Measurements from ENCODE around the gene NFIX. TPM values are rescaled to one million over a fixed set of nuclear protein-coding genes. Genes with fewer than 3 reads are reported as not detected.
A peak's percentile ranks its signal among the peaks of the same experiment; 100 is the strongest.

Gene NFIX
- total RNA-seq, 2 experiments from 2014 or later, result 6.2 to 6.4 TPM

DNA sequence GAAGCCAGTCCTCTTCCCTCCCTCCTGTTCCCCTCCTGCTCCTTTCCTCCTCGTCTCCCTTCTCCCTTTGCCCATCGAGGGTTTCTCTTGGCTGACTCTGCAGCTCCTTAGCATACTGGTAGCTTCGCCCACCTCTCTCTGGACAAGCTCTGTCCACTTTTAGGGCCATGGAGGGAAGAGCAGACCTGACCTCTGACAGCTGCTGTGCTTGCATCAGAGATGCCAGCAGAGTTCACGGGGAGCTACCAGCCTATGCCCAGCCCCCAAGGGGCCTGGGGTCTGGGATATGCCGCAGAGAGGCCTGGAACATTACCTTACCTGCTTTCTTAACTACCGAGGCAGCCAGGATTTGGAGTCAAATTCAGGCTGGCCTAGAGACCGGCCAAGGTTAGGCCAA lies 87.7 kb downstream of the NFIX start:
- CTCF ChIA-PET, result interaction anchor here (0.6 to 1.4 kb wide), 4 partner anchors 22 to 116 kb away, joined by 3 to 7 read pairs (median 4); no protein-coding TSS in a partner anchor
- H3K9me3 Mint-ChIP-seq, result no peaks in the 10 kb centered on the region

GRCh38 chr19:13083627-13084026 lies 88.4 kb downstream of the NFIX start:
- Mint-ChIP-seq H3K4me1 (ENCODE audit: low read depth) (peaks cover 2% of the 10 kb centered on the region), H3K36me3 (ENCODE audit: low read depth) (peaks cover 1% of the 10 kb centered on the region), H3K9me3 (no peaks in the 10 kb centered on the region), H3K27me3 (ENCODE audit: low read depth) (no peaks in the 10 kb centered on the region), H3K4me3 (no peak overlapping the region), H3K27ac (no peak overlapping the region)
- no peak for DNase-seq
- intact Hi-C loops (cut with micrococcal nuclease), result no loop called here
- CTCF ChIA-PET, result interaction anchor here (0.5 to 1.4 kb wide), 3 partner anchors 22 to 106 kb away, joined by 4 to 7 read pairs (median 4); no protein-coding TSS in a partner anchor

More for the DNA sequence above, 87.7 kb downstream of the NFIX start:
- H3K4me3 Mint-ChIP-seq, result no peak overlapping the region
- intact Hi-C loops (cut with micrococcal nuclease), result no loop called here
- peaks cover 2% of the 10 kb centered on the region for H3K4me1 Mint-ChIP-seq (ENCODE audit: low read depth)
- H3K36me3 Mint-ChIP-seq (ENCODE audit: low read depth), result peaks cover 1% of the 10 kb centered on the region
- no peak overlapping the region for H3K27ac Mint-ChIP-seq
- DNase-seq, result no peak
- no peaks in the 10 kb centered on the region for H3K27me3 Mint-ChIP-seq (ENCODE audit: low read depth)

- Mint-ChIP-seq H3K36me3 (ENCODE audit: low read depth) (peaks cover 1% of the 10 kb centered on the region), H3K27ac (no peak overlapping the region), H3K9me3 (no peaks in the 10 kb centered on the region), H3K4me1 (ENCODE audit: low read depth) (no peaks in the 10 kb centered on the region), H3K4me3 (no peak overlapping the region), H3K27me3 (ENCODE audit: low read depth) (no peaks in the 10 kb centered on the region)
- no peak for DNase-seq
- CTCF ChIA-PET, result interaction anchor here (1.0 to 2.6 kb wide), 2 partner anchors 24 to 120 kb away, joined by 3 to 7 read pairs; no protein-coding TSS in a partner anchor
- intact Hi-C loops (cut with micrococcal nuclease), result no loop called here
Observed at GRCh38 chr19:13085666-13086065, 90.4 kb downstream of the NFIX start.

DNA sequence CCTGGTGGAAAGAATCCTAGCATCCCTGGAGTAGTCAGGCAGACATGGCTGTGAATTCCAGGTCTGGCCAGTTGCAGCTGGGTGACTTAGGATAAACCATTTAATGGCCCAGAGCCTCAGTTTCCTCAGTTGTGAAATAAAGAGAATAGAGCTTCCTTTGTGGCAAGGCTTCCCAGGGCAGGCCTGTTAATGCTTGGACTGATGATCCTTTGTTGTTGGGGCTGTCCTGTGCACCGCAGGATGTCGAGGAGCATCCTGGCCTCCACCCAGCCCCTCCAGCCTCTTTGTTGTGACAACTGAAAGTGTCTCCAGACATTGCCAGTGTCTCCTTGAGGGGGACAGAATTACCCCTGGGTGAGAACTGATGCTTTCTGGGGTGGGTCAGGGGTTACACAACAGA lies 91.1 kb downstream of the NFIX start:
- H3K36me3 Mint-ChIP-seq (ENCODE audit: low read depth), result peaks cover 1% of the 10 kb centered on the region
- no peaks in the 10 kb centered on the region for H3K4me1 Mint-ChIP-seq (ENCODE audit: low read depth)
- no peaks in the 10 kb centered on the region for H3K9me3 Mint-ChIP-seq
- no peak for DNase-seq
- no peak overlapping the region for H3K4me3 Mint-ChIP-seq
- intact Hi-C loops (cut with micrococcal nuclease), result no loop called here
- no peaks in the 10 kb centered on the region for H3K27me3 Mint-ChIP-seq (ENCODE audit: low read depth)
- CTCF ChIA-PET, result interaction anchor here (1.0 to 2.6 kb wide), 3 partner anchors 25 to 121 kb away, joined by 3 to 7 read pairs (median 7); no protein-coding TSS in a partner anchor
- no peak overlapping the region for H3K27ac Mint-ChIP-seq

DNA sequence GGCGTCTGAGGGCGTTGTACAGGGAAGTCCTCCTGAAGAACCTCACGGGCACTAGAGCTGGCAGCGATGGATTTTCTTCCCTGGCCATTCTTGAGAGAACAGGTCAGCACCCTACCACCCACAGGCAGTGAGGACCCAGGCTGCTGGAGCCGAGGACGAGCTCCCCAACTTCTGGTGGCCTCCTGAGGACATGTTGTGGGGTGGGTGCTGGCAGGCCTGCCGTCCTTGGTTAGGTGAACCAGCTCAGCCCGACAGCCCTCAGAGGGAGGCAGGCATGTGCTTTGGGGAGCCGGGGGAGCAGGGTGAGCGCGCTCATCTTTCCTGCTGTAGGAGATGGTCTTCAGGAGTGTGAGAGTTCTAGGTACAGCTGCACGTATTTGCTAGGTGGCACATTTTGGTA lies 92.0 kb downstream of the NFIX start:
- no peaks in the 10 kb centered on the region for H3K27me3 Mint-ChIP-seq (ENCODE audit: low read depth)
- H3K9me3 Mint-ChIP-seq, result no peaks in the 10 kb centered on the region
- no peak overlapping the region for H3K27ac Mint-ChIP-seq
- H3K4me3 Mint-ChIP-seq, result no peak overlapping the region
- intact Hi-C loops (cut with micrococcal nuclease), result no loop called here
- H3K4me1 Mint-ChIP-seq (ENCODE audit: low read depth), result no peaks in the 10 kb centered on the region
- CTCF ChIA-PET, result interaction anchor here (2.1 kb wide), 1 partner anchor 110 kb away, joined by 7 read pairs; no protein-coding TSS in a partner anchor
- DNase-seq, result no peak
- peaks cover 1% of the 10 kb centered on the region for H3K36me3 Mint-ChIP-seq (ENCODE audit: low read depth)

DNA sequence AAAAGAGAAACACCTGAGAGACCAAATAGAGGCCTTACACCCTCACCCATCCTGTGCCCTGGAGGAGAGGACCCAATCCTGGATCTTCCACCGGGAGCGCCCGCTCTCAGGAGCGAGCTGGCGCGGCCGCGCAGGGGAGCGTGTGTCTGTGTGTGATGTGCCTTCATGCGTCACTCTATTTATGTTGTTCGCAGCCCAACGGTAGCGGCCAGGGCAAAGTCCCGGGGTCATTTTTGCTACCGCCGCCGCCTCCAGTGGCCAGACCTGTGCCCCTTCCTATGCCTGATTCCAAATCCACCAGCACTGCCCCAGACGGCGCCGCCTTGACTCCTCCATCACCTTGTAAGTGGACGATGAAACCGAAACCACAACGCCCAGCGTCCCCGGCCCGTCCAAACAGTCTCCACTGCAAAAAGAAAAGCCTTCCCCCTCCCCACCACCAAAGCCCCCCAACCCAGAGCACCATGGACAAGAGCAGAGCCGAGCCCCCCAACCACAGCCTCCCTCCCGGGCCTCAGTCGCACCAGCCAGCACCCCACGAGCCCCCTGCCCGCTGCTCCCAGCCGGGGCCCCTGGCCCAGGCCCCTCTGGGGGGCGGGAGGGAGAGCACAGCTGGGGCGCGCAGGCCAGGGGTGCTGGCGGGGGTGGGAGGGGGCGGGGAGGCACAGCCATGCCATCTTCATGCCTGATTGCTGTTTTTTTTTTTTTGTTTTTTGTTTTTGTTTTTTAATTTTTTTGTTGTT lies 92.7 kb downstream of the NFIX start:
- Mint-ChIP-seq H3K4me1 (ENCODE audit: low read depth) (no peaks in the 10 kb centered on the region), H3K27ac (no peak overlapping the region), H3K9me3 (no peaks in the 10 kb centered on the region), H3K36me3 (ENCODE audit: low read depth) (peaks cover 1% of the 10 kb centered on the region), H3K27me3 (ENCODE audit: low read depth) (no peaks in the 10 kb centered on the region), H3K4me3 (no peak overlapping the region)
- intact Hi-C loops (cut with micrococcal nuclease), result no loop called here
- DNase-seq, result no peak
- CTCF ChIA-PET, result interaction anchor here (2.1 kb wide), 1 partner anchor 111 kb away, joined by 7 read pairs; no protein-coding TSS in a partner anchor

DNA sequence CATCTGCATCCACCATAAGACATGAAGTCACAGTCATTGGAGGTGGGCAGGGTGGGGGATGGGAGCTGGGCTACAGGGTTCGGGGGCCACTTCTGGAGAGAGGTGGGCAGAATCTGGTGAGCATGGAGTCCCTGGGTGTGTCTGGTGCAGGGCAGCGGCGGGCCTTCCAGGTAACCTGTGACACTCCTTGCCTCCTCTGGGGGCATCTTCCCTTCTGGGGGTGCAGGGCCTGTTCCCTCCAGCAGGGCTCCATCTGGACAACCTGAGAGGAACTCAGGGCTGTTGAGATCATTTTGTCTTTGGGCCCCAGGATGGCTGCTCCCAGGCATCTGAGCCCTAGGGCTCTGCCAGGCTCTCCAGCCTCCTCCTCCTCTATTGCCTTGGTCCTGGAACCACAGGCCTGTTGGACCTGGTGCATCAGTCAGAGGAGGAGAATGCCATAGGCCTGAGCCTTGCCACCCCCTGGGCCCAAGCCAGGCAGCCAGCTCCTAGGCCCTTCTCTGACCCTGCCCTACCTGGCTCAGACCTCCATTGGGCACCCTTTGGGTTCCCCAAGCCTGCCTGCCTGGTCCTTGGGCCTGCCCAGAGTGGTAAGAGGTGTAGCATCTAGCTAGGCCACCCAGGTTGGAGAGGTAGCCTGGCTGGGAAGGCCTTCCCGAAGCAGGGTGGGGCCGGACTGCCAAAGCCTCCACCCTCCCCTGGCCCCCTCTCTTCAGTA lies 94.0 kb downstream of the NFIX start:
- peaks cover 2% of the 10 kb centered on the region for H3K4me1 Mint-ChIP-seq (ENCODE audit: low read depth)
- H3K9me3 Mint-ChIP-seq, result no peaks in the 10 kb centered on the region
- CTCF ChIA-PET, result interaction anchor here (2.5 kb wide), 1 partner anchor 113 kb away, joined by 7 read pairs; no protein-coding TSS in a partner anchor
- H3K36me3 Mint-ChIP-seq (ENCODE audit: low read depth), result peaks cover 1% of the 10 kb centered on the region
- no peak overlapping the region for H3K27ac Mint-ChIP-seq
- peak; percentile 26 for DNase-seq
- intact Hi-C loops (cut with micrococcal nuclease), result no loop called here
- no peak overlapping the region for H3K4me3 Mint-ChIP-seq
- peaks cover under 1% of the 10 kb centered on the region for H3K27me3 Mint-ChIP-seq (ENCODE audit: low read depth)

GRCh38 chr19:13089857-13090507 lies 94.7 kb downstream of the NFIX start:
- Mint-ChIP-seq H3K4me3 (no peak overlapping the region), H3K36me3 (ENCODE audit: low read depth) (peaks cover 1% of the 10 kb centered on the region), H3K27ac (no peak overlapping the region), H3K9me3 (no peaks in the 10 kb centered on the region), H3K4me1 (ENCODE audit: low read depth) (peaks cover 3% of the 10 kb centered on the region), H3K27me3 (ENCODE audit: low read depth) (peaks cover 6% of the 10 kb centered on the region)
- CTCF ChIA-PET, result interaction anchor here (2.5 to 6.7 kb wide), 2 partner anchors 29 to 114 kb away, joined by 7 to 50 read pairs; no protein-coding TSS in a partner anchor
- intact Hi-C loops (cut with micrococcal nuclease), result no loop called here
- DNase-seq, result no peak

- intact Hi-C loops (cut with micrococcal nuclease), result no loop called here
- CTCF ChIA-PET, result interaction anchor here (1.1 to 6.7 kb wide), 3 partner anchors 29 to 114 kb away, joined by 6 to 50 read pairs (median 7); no protein-coding TSS in a partner anchor
- Mint-ChIP-seq H3K27ac (no peak overlapping the region), H3K9me3 (no peaks in the 10 kb centered on the region), H3K4me3 (no peak overlapping the region), H3K4me1 (ENCODE audit: low read depth) (peaks cover 3% of the 10 kb centered on the region), H3K36me3 (ENCODE audit: low read depth) (peaks cover 1% of the 10 kb centered on the region), H3K27me3 (ENCODE audit: low read depth) (peaks cover 8% of the 10 kb centered on the region)
- DNase-seq, result no peak
Observed at GRCh38 chr19:13090511-13091231, 95.4 kb downstream of the NFIX start.

- peaks cover 9% of the 10 kb centered on the region for H3K4me1 Mint-ChIP-seq (ENCODE audit: low read depth)
- no peak overlapping the region for H3K4me3 Mint-ChIP-seq
- CTCF ChIA-PET, result interaction anchor here (0.7 to 6.7 kb wide), 5 partner anchors 30 to 115 kb away, joined by 3 to 50 read pairs (median 6); no protein-coding TSS in a partner anchor
- no peak overlapping the region for H3K27ac Mint-ChIP-seq
- peaks cover 14% of the 10 kb centered on the region for H3K27me3 Mint-ChIP-seq (ENCODE audit: low read depth)
- DNase-seq, result no peak
- H3K36me3 Mint-ChIP-seq (ENCODE audit: low read depth), result peaks cover 1% of the 10 kb centered on the region
- no peaks in the 10 kb centered on the region for H3K9me3 Mint-ChIP-seq
- intact Hi-C loops (cut with micrococcal nuclease), result no loop called here
Observed at GRCh38 chr19:13091400-13092157, 96.3 kb downstream of the NFIX start.

- peaks cover 12% of the 10 kb centered on the region for H3K4me1 Mint-ChIP-seq (ENCODE audit: low read depth)
- H3K4me3 Mint-ChIP-seq, result no peak overlapping the region
- intact Hi-C loops (cut with micrococcal nuclease), result no loop called here
- no peak for DNase-seq
- H3K9me3 Mint-ChIP-seq, result no peaks in the 10 kb centered on the region
- no peak overlapping the region for H3K27ac Mint-ChIP-seq
- H3K36me3 Mint-ChIP-seq (ENCODE audit: low read depth), result peaks cover 1% of the 10 kb centered on the region
- CTCF ChIA-PET, result interaction anchor here (0.8 to 6.7 kb wide), 3 partner anchors 31 to 114 kb away, joined by 3 to 50 read pairs (median 6); no protein-coding TSS in a partner anchor
- peaks cover 19% of the 10 kb centered on the region for H3K27me3 Mint-ChIP-seq (ENCODE audit: low read depth)
Observed at GRCh38 chr19:13092158-13092543, 96.9 kb downstream of the NFIX start.
